NCI-H2227 treated with DMSO at 0.1 percent for 48 hours (cell line): ENCODE data around the gene TRPT1.
A peak's percentile ranks its signal among the peaks of the same experiment; 100 is the strongest.
"Not testable (repeated sequence)": the region's sequence is repeated elsewhere in the genome, so short reads cannot be mapped to it uniquely, and the experiment has no call there.

Experiments used
- DNase-seq: peaks from one replicate; lab custom pipeline; 2025; lab: John Stamatoyannopoulos, UW

Gene TRPT1

GRCh38 chr11:64258356-64258755, 32.4 kb upstream of the TRPT1 start:
- DNase-seq = no peak

- no peak for DNase-seq
Measured at GRCh38 chr11:64256300-64256699, 30.3 kb upstream of the TRPT1 start.

GRCh38 chr11:64255135-64256128, 29.4 kb upstream of the TRPT1 start:
- DNase-seq = no peak

- DNase-seq = no peak
Measured at GRCh38 chr11:64254326-64254725, 28.3 kb upstream of the TRPT1 start.

GRCh38 chr11:64253481-64253880, 27.5 kb upstream of the TRPT1 start:
- no peak for DNase-seq

GRCh38 chr11:64253043-64253442, 27.1 kb upstream of the TRPT1 start:
- DNase-seq = no peak

- no peak for DNase-seq
Measured at GRCh38 chr11:64252003-64252872, 26.3 kb upstream of the TRPT1 start.

- no peak for DNase-seq
Measured at GRCh38 chr11:64251753-64252002, 25.7 kb upstream of the TRPT1 start.

- peak; percentile 17 for DNase-seq
Measured at GRCh38 chr11:64251016-64251752, 25.2 kb upstream of the TRPT1 start, which contains the start of gene PLCB3. Gene PLCB3, plus strand, starts transcription at chr11:64251530. Its CDS starts 120 bp downstream, at chr11:64251650.

GRCh38 chr11:64250415-64251015, 24.5 kb upstream of the TRPT1 start:
- no peak for DNase-seq

GRCh38 chr11:64249563-64250414, 23.8 kb upstream of the TRPT1 start:
- peak; percentile 67 for DNase-seq

- no peak for DNase-seq
Measured at GRCh38 chr11:64249038-64249437, 23.1 kb upstream of the TRPT1 start.

- DNase-seq = no peak
Measured at GRCh38 chr11:64248578-64248977, 22.6 kb upstream of the TRPT1 start.

- peak; percentile 26 for DNase-seq
Measured at GRCh38 chr11:64247729-64248531, 21.9 kb upstream of the TRPT1 start.

- peak; percentile 85 for DNase-seq
Measured at GRCh38 chr11:64246871-64247728, 21.1 kb upstream of the TRPT1 start, which contains the start of gene PPP1R14B. Gene PPP1R14B, minus strand, starts transcription at chr11:64246943. Its CDS starts 270 bp downstream, at chr11:64246673.

GRCh38 chr11:64246621-64246870, 20.6 kb upstream of the TRPT1 start:
- DNase-seq = not testable (repeated sequence)

GRCh38 chr11:64245797-64246620, 20.0 kb upstream of the TRPT1 start:
- no peak for DNase-seq

- no peak for DNase-seq
Measured at GRCh38 chr11:64245401-64245796, 19.4 kb upstream of the TRPT1 start.
